Fibroblast of villous mesenchyme (primary cell): ENCODE results near the gene COPE. TPM values are rescaled to one million over a fixed set of nuclear protein-coding genes. Genes with fewer than 3 reads are reported as not detected.

Source experiments
- DNase-seq: peaks from one replicate; pipeline ENCODE4 v3.0.0-alpha.2; 2010; ENCODE audit warnings: low read depth
- H3K4me3 ChIP-seq: 2 replicates; pipeline ENCODE4 v1.5.1; 2011; ENCODE audit warnings: low read depth, mild to moderate bottlenecking, low read length
- total RNA-seq: library from RNA; depleted of rRNA; stranded (reverse); fragments of >200 nt; gene quantifications from 2 replicates; pipeline ENCODE4 v1.2.3, GENCODE V29; 2012
- TF ChIP-seq, protein P1 (sequence below): IDR thresholded peaks from 2 replicates; pipeline ENCODE4 v1.5.1; 2012; ENCODE audit warnings: low read depth, mild to moderate bottlenecking, low read length; ENCODE audit not compliant: insufficient read depth

The COPE gene
- total RNA-seq, 1 donor = 222 TPM

GRCh38 chr19:18893587-18894253, 25.5 kb downstream of the COPE start:
- no peak for DNase-seq
- TF ChIP-seq, protein P1, sequence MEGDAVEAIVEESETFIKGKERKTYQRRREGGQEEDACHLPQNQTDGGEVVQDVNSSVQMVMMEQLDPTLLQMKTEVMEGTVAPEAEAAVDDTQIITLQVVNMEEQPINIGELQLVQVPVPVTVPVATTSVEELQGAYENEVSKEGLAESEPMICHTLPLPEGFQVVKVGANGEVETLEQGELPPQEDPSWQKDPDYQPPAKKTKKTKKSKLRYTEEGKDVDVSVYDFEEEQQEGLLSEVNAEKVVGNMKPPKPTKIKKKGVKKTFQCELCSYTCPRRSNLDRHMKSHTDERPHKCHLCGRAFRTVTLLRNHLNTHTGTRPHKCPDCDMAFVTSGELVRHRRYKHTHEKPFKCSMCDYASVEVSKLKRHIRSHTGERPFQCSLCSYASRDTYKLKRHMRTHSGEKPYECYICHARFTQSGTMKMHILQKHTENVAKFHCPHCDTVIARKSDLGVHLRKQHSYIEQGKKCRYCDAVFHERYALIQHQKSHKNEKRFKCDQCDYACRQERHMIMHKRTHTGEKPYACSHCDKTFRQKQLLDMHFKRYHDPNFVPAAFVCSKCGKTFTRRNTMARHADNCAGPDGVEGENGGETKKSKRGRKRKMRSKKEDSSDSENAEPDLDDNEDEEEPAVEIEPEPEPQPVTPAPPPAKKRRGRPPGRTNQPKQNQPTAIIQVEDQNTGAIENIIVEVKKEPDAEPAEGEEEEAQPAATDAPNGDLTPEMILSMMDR = no peak
- no peak overlapping the region for H3K4me3 ChIP-seq

GRCh38 chr19:18889949-18890745, 29.0 kb downstream of the COPE start:
- no peak overlapping the region for H3K4me3 ChIP-seq

DNA sequence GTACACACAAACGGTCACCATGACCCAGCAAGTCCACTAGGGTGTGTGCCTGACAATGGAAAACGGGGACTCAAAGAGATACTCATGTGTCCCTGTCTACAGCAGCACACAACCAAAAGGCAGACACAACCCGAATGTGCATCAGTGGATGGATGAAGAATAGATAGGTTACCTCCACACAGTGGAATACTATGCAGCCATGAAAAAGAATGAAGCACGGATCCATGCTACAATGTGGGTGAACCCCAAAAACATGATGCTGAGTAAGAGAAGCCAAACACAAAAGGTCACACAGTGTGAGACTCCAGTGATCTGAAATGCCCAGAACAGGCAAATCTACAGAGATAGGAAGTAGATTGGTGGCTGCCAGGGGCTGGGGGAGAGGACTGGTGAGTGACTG, 32.2 kb downstream of the COPE start:
- DNase-seq = no peak
- H3K4me3 ChIP-seq = no peak overlapping the region
- TF ChIP-seq, protein P1 = no peak

More at GRCh38 chr19:18889949-18890745, 29.0 kb downstream of the COPE start:
- DNase-seq = no peak
- TF ChIP-seq, protein P1 = no peak

- TF ChIP-seq, protein P1 = no peak
- DNase-seq = no peak
- H3K4me3 ChIP-seq = no peak overlapping the region
Observed at GRCh38 chr19:18883526-18884304, 35.5 kb downstream of the COPE start.

GRCh38 chr19:18881491-18881890, 37.7 kb downstream of the COPE start:
- H3K4me3 ChIP-seq = no peak overlapping the region
- TF ChIP-seq, protein P1 = no peak
- no peak for DNase-seq

- DNase-seq = no peak
- TF ChIP-seq, protein P1 = no peak
- no peak overlapping the region for H3K4me3 ChIP-seq
Observed at GRCh38 chr19:18879579-18880373, 39.4 kb downstream of the COPE start.
